GM12865 (cell line): ENCODE data around the gene RAG2.

Experiments
- DNase-seq: peaks from one replicate; pipeline ENCODE4 v3.0.0; 2010; ENCODE audit warnings: low read depth
- H3K4me3 ChIP-seq: 2 replicates; pipeline ENCODE4 v1.5.1; 2011; ENCODE audit warnings: mild to moderate bottlenecking, low read depth, low read length, control low read depth
- CTCF ChIP-seq: IDR thresholded peaks from 2 replicates; pipeline ENCODE4 v1.5.1; 2011; ENCODE audit warnings: low read length, control low read depth, low read depth, inconsistent platforms; ENCODE audit not compliant: insufficient read depth; ENCODE audit errors: missing control alignments

The RAG2 gene

GRCh38 chr11:36601155-36601554, 3.1 kb upstream of the RAG2 start:
- no peak for TF ChIP-seq CTCF
- no peak overlapping the region for H3K4me3 ChIP-seq
- no peak for DNase-seq

GRCh38 chr11:36600180-36600579, 2.1 kb upstream of the RAG2 start:
- H3K4me3 ChIP-seq = no peak overlapping the region
- no peak for TF ChIP-seq CTCF
- DNase-seq = no peak

- no peak for TF ChIP-seq CTCF
- DNase-seq = no peak
- H3K4me3 ChIP-seq = no peak overlapping the region
Observed at GRCh38 chr11:36596880-36597279, 1.2 kb downstream of the RAG2 start.

- H3K4me3 ChIP-seq = no peak within 1 kb of the TSS
- no peak for TF ChIP-seq CTCF
- no peak for DNase-seq
Observed at GRCh38 chr11:36594316-36594989, 3.6 kb downstream of the RAG2 start, which contains the start of gene IFTAP. Gene IFTAP (plus strand): TSS chr11:36594502. CDS start chr11:36610104, 15,602 bp downstream.

- no peak for DNase-seq
- TF ChIP-seq CTCF = no peak
- H3K4me3 ChIP-seq = no peak overlapping the region
Observed at GRCh38 chr11:36591433-36591832, 6.6 kb downstream of the RAG2 start.

GRCh38 chr11:36590513-36590912, 7.5 kb downstream of the RAG2 start:
- no peak for TF ChIP-seq CTCF
- no peak for DNase-seq
- H3K4me3 ChIP-seq = no peak overlapping the region

- no peak overlapping the region for H3K4me3 ChIP-seq
- DNase-seq = no peak
- TF ChIP-seq CTCF = no peak
Observed at GRCh38 chr11:36588099-36588498, 9.9 kb downstream of the RAG2 start.
